ENCODE measurements around the gene DNAH9. TPM values are rescaled to one million over a fixed set of nuclear protein-coding genes. Genes with fewer than 3 reads are reported as not detected.

Gene DNAH9
- polyA plus RNA-seq, 1 donor: 0.90 TPM

DNA sequence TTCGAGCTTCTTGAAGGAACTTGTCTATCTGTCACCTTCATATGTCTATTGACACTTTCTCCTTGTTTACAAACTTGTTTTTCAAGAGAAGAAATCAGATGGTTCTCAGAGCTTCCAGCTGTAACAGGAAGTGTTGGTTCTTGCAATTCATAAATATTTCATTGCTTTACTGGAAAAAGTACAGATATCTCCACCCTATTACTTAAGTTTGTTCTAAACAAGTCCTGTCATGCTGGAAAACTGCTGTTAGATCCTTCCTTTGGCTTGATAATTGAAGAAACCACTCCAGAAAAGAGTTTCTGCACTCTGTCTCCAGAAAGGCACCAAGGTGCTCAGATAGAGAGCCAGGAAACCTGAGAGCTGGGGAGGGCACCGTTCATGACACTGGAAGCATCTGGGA lies 181.6 kb downstream of the DNAH9 start:
- DNase-seq: no peak

DNA sequence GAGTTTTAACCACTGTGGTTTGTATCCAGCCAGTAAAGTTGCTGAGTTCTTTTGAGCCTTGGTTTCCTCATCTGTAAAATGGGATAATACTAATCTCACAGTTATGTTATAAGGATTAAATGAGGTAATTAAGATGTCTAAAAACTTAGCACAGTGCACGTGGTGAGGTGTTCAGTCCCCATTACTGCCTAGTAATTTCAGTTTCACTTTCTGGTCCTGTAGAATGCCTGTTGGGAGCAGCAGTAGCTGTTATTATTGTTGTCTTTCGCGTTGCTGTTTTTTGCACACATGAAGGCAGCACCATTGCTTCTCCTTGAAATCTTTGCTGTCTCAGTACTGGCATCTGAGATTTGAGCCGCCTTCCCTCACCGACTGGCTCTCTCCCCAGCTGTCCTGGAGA lies 182.4 kb downstream of the DNAH9 start:
- no peak for DNase-seq

DNA sequence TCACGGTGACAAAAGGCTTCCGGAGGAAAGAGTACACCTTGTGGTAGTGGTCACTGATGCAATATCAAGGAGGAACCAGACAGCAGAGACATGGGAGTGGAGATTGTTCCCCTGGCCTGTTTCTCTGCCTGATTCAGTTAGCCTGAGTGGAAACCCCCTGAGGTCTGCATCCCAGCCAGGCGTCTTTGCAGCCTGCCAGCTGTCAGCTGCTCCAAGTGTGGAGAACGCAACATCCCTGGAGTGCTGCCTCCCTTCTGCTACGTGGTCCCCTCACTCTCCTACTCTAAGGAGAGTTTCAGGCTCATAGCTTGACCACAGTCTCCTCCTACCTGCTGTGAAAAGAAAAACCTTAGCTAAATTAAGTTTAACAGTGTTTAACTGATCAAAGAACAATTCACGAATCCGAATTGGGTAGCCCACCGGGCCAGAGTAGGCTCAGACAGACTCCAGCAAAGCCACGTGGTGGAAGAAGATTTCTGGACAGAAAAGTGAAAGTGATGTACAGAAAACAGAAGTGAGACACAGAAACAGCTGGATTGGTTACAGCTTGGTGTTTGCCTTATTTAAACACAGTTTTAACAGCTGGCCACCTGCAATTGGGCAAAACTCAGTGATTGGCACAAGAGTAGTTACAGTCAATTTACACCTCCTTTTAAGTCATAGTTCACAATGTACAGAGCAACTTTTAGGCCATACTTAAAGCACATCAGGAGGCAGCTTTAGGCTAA lies 188.6 kb downstream of the DNAH9 start:
- peak; percentile 32 for DNase-seq

DNA sequence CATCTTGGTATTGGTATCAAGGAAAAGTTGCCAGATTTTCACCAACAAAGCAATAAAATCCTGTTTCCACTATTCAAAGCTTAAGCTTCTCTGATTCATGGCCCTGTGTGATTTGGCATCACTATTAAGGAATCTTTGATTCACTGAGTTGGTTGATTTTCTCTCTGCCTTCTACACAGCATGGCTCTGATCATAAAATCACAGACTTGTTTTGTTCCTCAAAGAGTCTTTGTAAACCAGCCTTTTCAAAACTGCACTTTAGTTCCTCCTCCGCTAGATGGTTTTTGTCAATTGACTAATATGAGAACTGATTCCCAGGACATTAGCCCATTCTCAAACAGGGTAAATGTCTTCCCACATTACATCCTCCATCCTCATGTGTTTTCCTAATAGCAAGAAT lies 197.6 kb downstream of the DNAH9 start:
- DNase-seq: no peak

- DNase-seq: no peak
Observed at GRCh38 chr17:11797803-11798202, 199.5 kb downstream of the DNAH9 start.

GRCh38 chr17:11803231-11803969 lies 205.1 kb downstream of the DNAH9 start:
- no peak for DNase-seq

GRCh38 chr17:11805138-11805537 lies 206.9 kb downstream of the DNAH9 start:
- no peak for DNase-seq

GRCh38 chr17:11805952-11806351 lies 207.7 kb downstream of the DNAH9 start:
- DNase-seq: no peak

DNA sequence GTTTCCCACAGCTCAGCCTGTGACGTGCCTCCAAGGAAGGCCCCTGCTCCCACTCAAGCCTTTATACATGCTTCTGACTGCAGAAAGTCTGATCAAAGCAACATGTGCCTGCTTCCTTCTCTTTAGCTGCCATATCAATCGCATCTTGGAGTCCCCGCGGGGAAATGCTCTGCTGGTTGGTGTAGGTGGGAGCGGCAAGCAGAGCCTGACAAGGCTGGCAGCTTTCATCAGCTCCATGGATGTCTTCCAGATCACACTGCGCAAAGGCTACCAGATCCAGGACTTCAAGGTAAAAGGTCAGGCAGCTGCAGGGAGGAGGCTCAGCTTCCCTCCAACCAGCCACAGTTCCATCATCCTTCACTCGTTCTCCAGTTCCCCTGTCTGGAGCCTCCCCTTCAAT lies 209.3 kb downstream of the DNAH9 start:
- DNase-seq: no peak

DNA sequence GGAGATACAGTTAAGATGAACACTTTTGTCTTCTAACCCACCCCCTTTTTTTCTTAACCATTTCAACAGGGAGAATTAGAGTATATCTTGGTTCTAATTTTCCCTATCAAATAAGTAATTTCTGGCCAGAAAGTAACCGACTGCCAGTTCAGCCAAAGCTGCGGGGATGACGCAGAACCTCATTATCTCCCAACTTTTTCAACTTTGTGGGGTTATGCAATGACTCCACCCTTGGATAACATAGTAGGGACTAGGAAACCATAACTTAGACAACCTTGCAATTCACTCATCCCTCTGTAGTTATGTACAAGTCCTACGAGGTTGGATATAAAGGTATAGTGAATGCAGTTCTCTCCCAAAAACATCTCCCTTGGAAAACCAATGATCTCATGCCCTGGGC lies 215.0 kb downstream of the DNAH9 start:
- DNase-seq: no peak

DNA sequence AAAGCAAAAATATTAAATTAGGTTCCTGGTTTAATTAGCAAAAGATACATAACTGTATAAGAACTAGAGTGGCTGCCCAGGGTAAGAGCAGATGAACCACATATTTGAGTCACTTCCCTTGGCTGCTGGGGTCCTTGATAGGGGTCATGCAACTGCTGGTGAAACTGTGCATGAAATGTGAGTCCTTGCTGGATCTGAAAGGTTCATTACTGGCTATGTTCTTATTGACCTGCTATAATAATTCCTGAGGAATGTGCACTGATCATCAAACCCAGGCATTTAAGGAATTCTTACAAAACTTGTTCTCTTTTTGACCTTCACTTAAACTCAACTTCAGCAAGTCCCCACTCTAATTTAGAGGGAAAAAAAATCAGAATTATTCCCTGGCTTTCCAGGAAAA lies 215.6 kb downstream of the DNAH9 start:
- DNase-seq: no peak

DNA sequence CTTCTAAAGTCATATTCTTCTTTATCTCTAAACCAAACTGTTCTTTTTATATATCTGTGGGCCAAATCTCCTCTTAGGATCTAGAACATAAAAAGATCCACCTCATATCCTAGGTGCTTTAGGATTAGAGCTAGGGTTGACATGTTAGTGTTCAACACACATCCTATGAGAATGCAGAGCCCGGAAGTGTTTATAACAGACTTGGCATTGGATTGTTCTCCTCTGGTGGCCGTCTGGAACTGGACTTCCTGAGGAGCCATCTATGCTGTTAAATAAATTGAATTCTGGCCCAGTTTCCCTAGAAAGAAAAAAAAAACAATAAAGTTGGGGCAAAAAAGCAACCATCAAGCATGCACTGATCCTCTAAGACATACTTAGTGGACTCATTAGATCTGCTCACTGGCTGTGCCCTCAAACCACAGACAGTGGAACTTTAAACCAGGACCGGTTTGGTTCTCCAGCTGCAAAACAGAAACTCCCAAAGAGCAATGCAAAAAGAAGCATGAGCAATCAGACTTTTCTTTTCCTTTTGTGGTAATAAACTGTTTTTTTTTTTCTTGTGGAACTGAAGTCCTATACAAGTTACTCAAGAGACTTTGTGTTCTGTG lies 216.5 kb downstream of the DNAH9 start:
- DNase-seq: no peak

- no peak for DNase-seq
Observed at GRCh38 chr17:11816409-11816808, 218.1 kb downstream of the DNAH9 start.

DNA sequence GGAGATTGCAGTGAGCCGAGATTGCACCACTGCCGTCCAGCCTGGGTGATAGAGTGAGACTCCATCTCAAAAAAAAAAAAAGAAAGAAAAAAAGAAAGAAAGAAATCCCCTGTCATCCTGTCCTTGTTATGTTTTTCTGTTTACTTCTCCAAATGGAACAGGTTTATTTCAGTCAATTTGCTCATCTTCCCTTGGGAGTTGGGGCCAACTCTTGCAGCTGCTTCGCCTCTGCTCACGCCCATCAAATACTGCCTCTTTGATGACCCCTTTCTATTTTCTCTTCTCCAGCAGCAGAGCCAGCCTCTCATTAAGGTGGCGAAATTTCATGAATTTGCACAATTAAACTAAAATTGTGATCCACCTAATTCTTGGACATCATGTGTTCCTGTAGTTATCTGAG lies 225.6 kb downstream of the DNAH9 start:
- peak; percentile 60 for DNase-seq

- no peak for DNase-seq
Observed at GRCh38 chr17:11825572-11826209, 227.4 kb downstream of the DNAH9 start.

DNA sequence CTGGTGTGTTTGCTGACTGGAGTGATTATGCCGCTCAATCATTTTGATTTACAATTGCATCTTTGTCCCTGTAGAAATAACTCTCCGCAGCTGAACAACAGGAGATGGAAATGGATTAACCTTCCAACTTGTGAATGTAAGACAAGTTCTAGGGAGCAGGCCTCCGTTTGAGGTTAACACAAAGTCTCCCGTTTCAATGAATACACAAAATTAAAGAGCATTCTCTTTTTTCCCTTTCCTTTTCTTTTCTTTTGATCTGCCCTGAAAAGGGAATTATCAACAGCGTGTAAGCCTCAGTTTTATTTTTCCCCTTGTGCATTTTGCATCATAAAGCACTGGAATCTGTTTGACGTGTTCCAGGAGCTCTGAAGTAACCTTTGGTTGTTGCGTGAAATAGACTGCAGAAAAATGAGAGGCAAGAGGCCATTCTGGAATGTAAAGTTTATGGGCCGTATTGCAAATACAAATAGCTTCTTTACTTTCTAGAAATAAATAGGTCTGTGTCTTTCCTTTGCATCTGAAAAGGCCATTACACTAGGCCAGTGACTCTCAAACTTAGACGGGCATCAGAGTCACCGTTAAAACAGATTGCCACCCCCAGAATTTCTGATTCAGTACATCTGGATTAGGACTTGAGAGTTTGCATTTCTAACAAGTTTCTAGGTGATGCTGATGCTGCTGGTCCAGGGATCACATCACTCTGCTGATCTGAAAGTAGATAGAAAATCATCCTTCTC lies 234.3 kb downstream of the DNAH9 start:
- no peak for DNase-seq

- no peak for DNase-seq
Observed at GRCh38 chr17:11836508-11836907, 238.2 kb downstream of the DNAH9 start.

DNA sequence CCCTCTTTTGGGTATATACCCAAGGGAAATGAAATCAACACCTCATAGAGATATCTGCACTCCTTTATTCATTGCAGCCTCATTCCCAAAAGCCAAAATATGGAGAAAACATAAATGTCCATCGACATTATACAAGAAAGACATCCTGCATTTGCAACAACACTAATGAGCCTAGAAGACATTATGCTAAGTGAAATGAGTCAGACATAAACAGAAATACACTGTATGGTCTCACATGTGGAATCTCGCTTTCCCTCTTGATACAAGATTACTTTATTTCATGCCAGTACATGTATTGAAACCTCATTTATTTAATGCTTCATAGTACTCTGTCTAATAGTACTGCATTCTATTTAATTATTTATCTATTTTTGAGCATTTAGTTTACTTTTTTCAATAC lies 241.8 kb downstream of the DNAH9 start:
- no peak for DNase-seq

GRCh38 chr17:11840831-11841230 lies 242.6 kb downstream of the DNAH9 start:
- peak; percentile 19 for DNase-seq

DNA sequence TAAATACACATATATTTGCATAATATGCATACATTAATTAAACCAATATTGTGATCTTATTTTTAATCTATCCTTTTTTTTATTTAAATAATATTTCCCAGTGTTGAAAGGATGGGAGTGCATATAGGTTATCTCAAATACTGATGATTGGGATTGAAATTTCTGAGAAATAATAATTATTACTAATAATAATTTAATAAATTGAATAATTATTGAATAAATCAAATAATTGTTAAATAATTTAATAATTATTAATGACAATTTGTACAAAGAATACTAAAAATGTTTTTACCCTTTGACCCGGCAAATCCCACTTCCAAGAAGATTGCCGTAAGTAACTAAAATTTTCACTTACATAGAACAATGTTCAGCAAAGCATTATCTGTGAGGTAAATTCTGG lies 250.1 kb downstream of the DNAH9 start:
- DNase-seq: no peak

DNA sequence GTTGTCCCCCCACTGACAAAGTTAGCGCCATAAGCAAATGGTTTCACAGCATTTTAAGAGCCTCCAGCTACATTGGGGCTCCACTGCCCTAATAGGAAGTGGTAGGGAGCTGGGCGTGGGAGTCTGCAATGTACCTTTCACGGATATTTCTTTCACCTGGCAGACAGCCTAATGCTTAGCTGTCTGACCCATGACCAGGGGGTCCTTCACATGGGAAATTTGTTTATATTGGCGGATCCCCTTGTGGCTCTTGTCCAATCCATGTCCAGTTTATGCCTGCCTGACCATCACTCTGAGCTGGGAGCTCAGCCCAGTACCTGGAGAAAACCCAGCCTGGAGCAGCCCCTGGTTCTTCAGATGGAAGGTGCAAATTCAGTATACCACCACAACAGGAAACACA lies 254.0 kb downstream of the DNAH9 start:
- DNase-seq: no peak

- no peak for DNase-seq
Observed at GRCh38 chr17:11852912-11853311, 254.6 kb downstream of the DNAH9 start.
